ENCODE measurements around the gene GPNMB.

GRCh38 chr7:23230641-23231101 is 15.9 kb upstream of the GPNMB start:
- no peak for TF ChIP-seq POLR2A (IDR thresholded peaks at IDR 0.05)
- TF ChIP-seq CTCF (IDR thresholded peaks at IDR 0.05), result no peak
